Jurkat, Clone E6-1 (cell line): ENCODE measurements around the gene SYT14. TPM values are rescaled to one million over a fixed set of nuclear protein-coding genes. Genes with fewer than 3 reads are reported as not detected.
A peak's percentile ranks its signal among the peaks of the same experiment; 100 is the strongest.
"Not testable (repeated sequence)": the region's sequence is repeated elsewhere in the genome, so short reads cannot be mapped to it uniquely, and the experiment has no call there.

Experiments
- DNase-seq: peaks from one replicate; pipeline ENCODE4 v3.0.0-alpha.2; 2011; ENCODE audit warnings: low read depth, low spot score
- H3K4me3 ChIP-seq: 2 replicates; pipeline ENCODE4 v1.5.1; 2011; ENCODE audit warnings: mild to moderate bottlenecking, low read length, control low read depth, moderate library complexity
- polyA plus RNA-seq: library from polyadenylated mRNA; unstranded; fragments of >200 nt; gene quantifications from one replicate; pipeline ENCODE4 v1.2.1, GENCODE V29; 2012; ENCODE audit warnings: missing spikeins; ENCODE audit not compliant: insufficient read length, insufficient read depth

The SYT14 gene
- not detected for polyA plus RNA-seq

GRCh38 chr1:209937996-209938959, at the start of gene SYT14:
SYT14 (plus strand) TSS chr1:209938217; CDS start chr1:209938265, 48 bp downstream.
- no peak within 1 kb of the TSS for H3K4me3 ChIP-seq
- no peak for DNase-seq

GRCh38 chr1:209888291-209889076, 49.5 kb upstream of the SYT14 start:
- not testable (repeated sequence) for DNase-seq, H3K4me3 ChIP-seq

GRCh38 chr1:209889077-209889418, 49.0 kb upstream of the SYT14 start:
- no peak for DNase-seq
- no peak overlapping the region for H3K4me3 ChIP-seq

GRCh38 chr1:209890641-209891330, 47.2 kb upstream of the SYT14 start:
- no peak for DNase-seq
- H3K4me3 ChIP-seq = no peak overlapping the region

GRCh38 chr1:209893751-209894150, 44.3 kb upstream of the SYT14 start:
- no peak overlapping the region for H3K4me3 ChIP-seq
- no peak for DNase-seq

- no peak for DNase-seq
- H3K4me3 ChIP-seq = no peak overlapping the region
Measured at GRCh38 chr1:209895709-209896108, 42.3 kb upstream of the SYT14 start.

GRCh38 chr1:209896346-209896745, 41.7 kb upstream of the SYT14 start:
- H3K4me3 ChIP-seq = no peak overlapping the region
- no peak for DNase-seq

- not testable (repeated sequence) for H3K4me3 ChIP-seq, DNase-seq
Measured at GRCh38 chr1:209898271-209898670, 39.7 kb upstream of the SYT14 start.

GRCh38 chr1:209898851-209899250, 39.2 kb upstream of the SYT14 start:
- DNase-seq, H3K4me3 ChIP-seq: not testable (repeated sequence)

- peak; percentile 24 for DNase-seq
- H3K4me3 ChIP-seq = no peak overlapping the region
Measured at GRCh38 chr1:209899948-209900347, 38.1 kb upstream of the SYT14 start.

GRCh38 chr1:209900734-209901133, 37.3 kb upstream of the SYT14 start:
- H3K4me3 ChIP-seq = no peak overlapping the region
- no peak for DNase-seq

GRCh38 chr1:209901211-209901610, 36.8 kb upstream of the SYT14 start:
- H3K4me3 ChIP-seq = no peak overlapping the region
- DNase-seq = no peak

- DNase-seq, H3K4me3 ChIP-seq: not testable (repeated sequence)
Measured at GRCh38 chr1:209904774-209905173, 33.2 kb upstream of the SYT14 start.

- no peak for DNase-seq
- no peak overlapping the region for H3K4me3 ChIP-seq
Measured at GRCh38 chr1:209911746-209912145, 26.3 kb upstream of the SYT14 start.

- no peak overlapping the region for H3K4me3 ChIP-seq
Measured at GRCh38 chr1:209912306-209912705, 25.7 kb upstream of the SYT14 start.

GRCh38 chr1:209919637-209920036, 18.4 kb upstream of the SYT14 start:
- H3K4me3 ChIP-seq, DNase-seq: not testable (repeated sequence)

More at GRCh38 chr1:209912306-209912705, 25.7 kb upstream of the SYT14 start:
- DNase-seq = no peak

GRCh38 chr1:209920844-209921243, 17.2 kb upstream of the SYT14 start:
- H3K4me3 ChIP-seq = no peak overlapping the region
- no peak for DNase-seq

GRCh38 chr1:209924390-209924789, 13.6 kb upstream of the SYT14 start:
- DNase-seq = no peak
- H3K4me3 ChIP-seq = no peak overlapping the region

GRCh38 chr1:209926045-209926444, 12.0 kb upstream of the SYT14 start:
- DNase-seq = peak; percentile 12
- H3K4me3 ChIP-seq = no peak overlapping the region
